Aorta (tissue), 5 donors: ENCODE results near the gene OR52E5. TPM values are rescaled to one million over a fixed set of nuclear protein-coding genes. Genes with fewer than 3 reads are reported as not detected.

Experiments used
- ATAC-seq: fragments of 200-7000 bp; cut with Tn5 transposase; one replicate; pipeline ENCODE4 v1.9.1; 2022; ENCODE audit warnings: moderate library complexity; ENCODE audit not compliant: low FRiP score
- DNase-seq, 2 donors: peaks; one replicate each; pipeline ENCODE4 v3.0.0-alpha.2; 2020
- H3K27ac ChIP-seq, 2 donors: one replicate each; pipeline ENCODE4 v1.5.1; 2013; ENCODE audit warnings: low read length in 2 of 2, mild to moderate bottlenecking in 2 of 2, moderate library complexity in 2 of 2, control low read depth in 1 of 2, inconsistent platforms in 1 of 2, low read depth in 1 of 2
- H3K27me3 ChIP-seq, 2 donors: one replicate each; pipeline ENCODE4 v1.6.1; 2013; ENCODE audit warnings: control low read depth in 1 of 2, low read length in 1 of 2, mild to moderate bottlenecking in 1 of 2, moderate library complexity in 1 of 2; ENCODE audit not compliant: insufficient read depth in 2 of 2, control insufficient read depth in 1 of 2
- H3K36me3 ChIP-seq, 2 donors: one replicate each; pipeline ENCODE4 v1.6.1; 2013; ENCODE audit warnings: control low read depth in 1 of 2, low read length in 1 of 2, mild to moderate bottlenecking in 1 of 2; ENCODE audit not compliant: insufficient read depth in 2 of 2, control insufficient read depth in 1 of 2
- H3K4me1 ChIP-seq, 2 donors: one replicate each; pipeline ENCODE4 v1.6.1; 2013; ENCODE audit warnings: low read length in 2 of 2, control low read depth in 1 of 2, mild to moderate bottlenecking in 1 of 2, moderate library complexity in 1 of 2; ENCODE audit not compliant: insufficient read depth in 2 of 2, control insufficient read depth in 1 of 2
- H3K4me3 ChIP-seq, 2 donors: one replicate each; pipeline ENCODE4 v1.5.1; 2013; ENCODE audit warnings: low read length in 2 of 2, control low read depth in 1 of 2, mild to moderate bottlenecking in 1 of 2
- H3K9me3 ChIP-seq: one replicate; pipeline ENCODE4 v1.6.1; 2013; ENCODE audit warnings: mild to moderate bottlenecking, low read length; ENCODE audit not compliant: control insufficient read depth
- WGBS, 2 donors: extraction: QIAGEN DNeasy Blood & Tissue Kit; methylation state at CpG; one replicate each; pipeline ENCODE4 v1.1.7; 2013; 5-methylcytosine and 5-hydroxymethylcytosine counted together
- intact Hi-C, 2 donors: fragments of 100-400 bp; cut with DNase I; formaldehyde crosslinking; loops; one replicate each; pipeline versions ENCODE4 v1.14.2 to v1.15.0; 2022
- polyA plus RNA-seq, 2 donors: library from polyadenylated mRNA; stranded (reverse); fragments of 200-250 nt; gene quantifications; one replicate each; pipeline ENCODE4 v1.2.3, GENCODE V29; 2013
- total RNA-seq, 2 donors: library from RNA; stranded (reverse); fragmentation: NEBNext Ultra II Directional; extraction: Animal tissue kit (Norgen Biotek cat#: 25700); gene quantifications; one replicate each; pipeline ENCODE4 v1.2.1, GENCODE V29; 2021
- donor health status: healthy with polysubstance abuse.
- donor health status: Bipolar disorder and iron deficiency.
- donor health status: DM: no; HTN: no; CAD: no.
- donor health status: DM: no; HTN: no; CAD: no.
- donor health status: DM: yes; HTN: yes; CAD: no.

OR52E5 gene
- total and polyA plus RNA-seq, 4 donors: not detected

GRCh38 chr11:5941951-5942350 lies 48.9 kb downstream of the OR52E5 start, which contains the start of gene OR56A3:
Gene OR56A3 (plus strand): TSS chr11:5942251. CDS start chr11:5947347, 5,096 bp downstream.
- H3K36me3 ChIP-seq: no peaks in the 10 kb centered on the region
- intact Hi-C loops: no loop called here
- WGBS, 2 donors: 78 to 79% methylated on average over 3 of the region's 3 CpGs
- H3K27ac ChIP-seq: no peak within 1 kb of the TSS
- H3K9me3 ChIP-seq: no peaks in the 10 kb centered on the region
- DNase-seq: no peak
- no peaks in the 10 kb centered on the region for H3K4me1 ChIP-seq
- no peaks in the 10 kb centered on the region for H3K27me3 ChIP-seq
- ATAC-seq: no peak
- H3K4me3 ChIP-seq: no peak within 1 kb of the TSS

Other genes with a start within 250 kb of the OR52E5 start
- gene TRIM5, start 208.1 kb upstream of the OR52E5 start, total RNA-seq: 10 to 100 TPM; 38.8 to 42.0 TPM
- 10 to 100 TPM; 16.0 to 21.0 TPM for gene TRIM5, start 208.1 kb upstream of the OR52E5 start, polyA plus RNA-seq
- 100 to 1,000 TPM in 1 of 2 donors, 10 to 100 TPM in 1; 71.4 to 109 TPM for gene TRIM22, start 203.4 kb upstream of the OR52E5 start, total RNA-seq
- 100 to 1,000 TPM in 1 of 2 donors, 10 to 100 TPM in 1; 39.9 to 110 TPM for gene TRIM22, start 203.4 kb upstream of the OR52E5 start, polyA plus RNA-seq
- under 1 TPM; 0.24 to 0.26 TPM for gene OR56B1, start 156.8 kb upstream of the OR52E5 start, total RNA-seq
- not detected for gene OR56B1, start 156.8 kb upstream of the OR52E5 start, polyA plus RNA-seq
- under 1 TPM; 0.78 to 0.87 TPM for gene OR52N4, start 139.0 kb upstream of the OR52E5 start, total RNA-seq
- gene OR52N4, start 139.0 kb upstream of the OR52E5 start, polyA plus RNA-seq: 1 to 10 TPM in 1 of 2 donors, not detected in 1; 1.2 TPM
- gene OR52N5, start 109.9 kb upstream of the OR52E5 start, total RNA-seq: not detected
- gene OR52N5, start 109.9 kb upstream of the OR52E5 start, polyA plus RNA-seq: not detected
- not detected for gene OR52N1, start 101.9 kb upstream of the OR52E5 start, total RNA-seq
- gene OR52N1, start 101.9 kb upstream of the OR52E5 start, polyA plus RNA-seq: not detected
- gene OR52N2, start 84.3 kb upstream of the OR52E5 start, total RNA-seq: not detected
- under 1 TPM in 1 of 2 donors, not detected in 1; 0.13 TPM for gene OR52N2, start 84.3 kb upstream of the OR52E5 start, polyA plus RNA-seq
- gene OR52E6, start 51.3 kb upstream of the OR52E5 start, total RNA-seq: not detected
- not detected for gene OR52E6, start 51.3 kb upstream of the OR52E5 start, polyA plus RNA-seq
- gene OR52E8, start 35.5 kb upstream of the OR52E5 start, total RNA-seq: not detected
- not detected for gene OR52E8, start 35.5 kb upstream of the OR52E5 start, polyA plus RNA-seq
- not detected for gene OR52E4, start 12.6 kb upstream of the OR52E5 start, total RNA-seq
- not detected for gene OR52E4, start 12.6 kb upstream of the OR52E5 start, polyA plus RNA-seq
- not detected for gene OR56A3, start 49.0 kb downstream of the OR52E5 start, total RNA-seq
- gene OR56A3, start 49.0 kb downstream of the OR52E5 start, polyA plus RNA-seq: not detected
- not detected for gene OR56A5, start 75.3 kb downstream of the OR52E5 start, total RNA-seq
- not detected for gene OR56A5, start 75.3 kb downstream of the OR52E5 start, polyA plus RNA-seq
- gene OR52L1, start 93.8 kb downstream of the OR52E5 start, total RNA-seq: not detected
- gene OR52L1, start 93.8 kb downstream of the OR52E5 start, polyA plus RNA-seq: not detected
- not detected for gene OR56A4, start 113.7 kb downstream of the OR52E5 start, total RNA-seq
- not detected for gene OR56A4, start 113.7 kb downstream of the OR52E5 start, polyA plus RNA-seq
- under 1 TPM in 1 of 2 donors, not detected in 1; 0.13 TPM for gene OR56A1, start 137.6 kb downstream of the OR52E5 start, total RNA-seq
- gene OR56A1, start 137.6 kb downstream of the OR52E5 start, polyA plus RNA-seq: not detected
- gene OR56B4, start 214.5 kb downstream of the OR52E5 start, total RNA-seq: not detected
- gene OR56B4, start 214.5 kb downstream of the OR52E5 start, polyA plus RNA-seq: not detected